ENCODE results near the gene UBE2F.

GRCh38 chr2:238019962-238020361, 53.1 kb downstream of the UBE2F start:
- TF ChIP-seq TCF4 (CRISPR knock-in tag; IDR thresholded peaks at IDR 0.05; ENCODE audit: borderline replicate concordance), result no peak
- no peak for TF ChIP-seq ARNTL (CRISPR knock-in tag; IDR thresholded peaks at IDR 0.05; ENCODE audit: borderline replicate concordance, low read depth)
- no peak for TF ChIP-seq RARB (CRISPR knock-in tag; IDR thresholded peaks at IDR 0.05)
- no peak for TF ChIP-seq ZNF8 (CRISPR knock-in tag; IDR thresholded peaks at IDR 0.05)
